HG03575 (cell line): ENCODE results near the gene CYSTM1.

Source experiments
- ATAC-seq: cut with Tn5 transposase; IDR thresholded peaks from one replicate; pipeline ENCODE4 v1.9.1; 2021; ENCODE audit not compliant: unreplicated experiment, insufficient number of reproducible peaks, low FRiP score; ENCODE audit errors: extremely low read depth

Gene CYSTM1

DNA sequence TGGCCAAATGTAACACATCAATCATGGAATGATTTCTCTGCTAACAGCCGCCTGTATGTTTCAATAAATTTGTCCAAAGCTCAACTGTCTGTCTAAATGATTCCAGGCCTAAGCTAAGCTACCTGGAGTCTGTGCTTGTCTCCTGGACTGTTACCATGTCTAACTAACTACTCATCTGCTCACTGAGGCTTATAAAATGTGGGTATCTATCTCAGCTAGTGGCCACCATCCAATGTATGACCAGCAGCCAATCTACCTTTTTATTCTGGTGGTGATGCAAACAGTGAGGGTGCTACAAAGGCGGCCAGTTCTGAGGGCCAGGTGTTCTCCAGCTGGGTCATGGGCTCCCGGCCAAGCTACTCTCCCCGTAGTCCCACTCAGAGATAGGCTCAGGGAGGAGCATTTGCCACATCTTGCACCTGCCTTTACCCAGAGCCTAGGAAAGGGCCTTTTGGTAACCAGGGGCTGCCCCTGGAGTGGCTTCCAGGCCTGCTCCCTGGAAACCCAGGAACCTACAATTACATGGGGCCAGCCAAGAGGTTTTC is 68.8 kb downstream of the CYSTM1 start:
- no peak for ATAC-seq

DNA sequence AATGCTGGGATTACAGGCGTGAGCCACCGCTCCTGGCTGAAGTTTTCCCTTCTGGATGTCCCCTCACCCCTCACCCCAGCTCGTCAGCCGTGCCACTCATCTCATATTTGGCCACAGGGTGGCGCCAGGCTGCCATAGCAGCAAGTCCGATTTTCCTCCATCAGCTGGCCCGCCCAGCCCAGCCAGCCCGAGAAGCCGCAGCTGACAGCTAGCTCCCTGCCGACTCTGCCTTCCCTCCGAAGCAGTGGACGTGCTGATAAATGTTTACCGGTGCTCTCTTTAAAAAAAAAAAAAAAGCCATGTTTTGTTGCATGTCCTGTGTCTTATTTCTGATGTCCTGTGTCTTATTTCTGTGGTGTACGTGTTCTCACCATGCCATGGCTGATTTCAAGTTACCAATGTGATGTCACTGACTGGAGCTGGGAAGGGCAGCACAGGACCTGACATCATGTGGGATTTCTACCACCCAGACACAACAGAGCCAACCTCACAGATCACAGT is 69.6 kb downstream of the CYSTM1 start:
- no peak for ATAC-seq

DNA sequence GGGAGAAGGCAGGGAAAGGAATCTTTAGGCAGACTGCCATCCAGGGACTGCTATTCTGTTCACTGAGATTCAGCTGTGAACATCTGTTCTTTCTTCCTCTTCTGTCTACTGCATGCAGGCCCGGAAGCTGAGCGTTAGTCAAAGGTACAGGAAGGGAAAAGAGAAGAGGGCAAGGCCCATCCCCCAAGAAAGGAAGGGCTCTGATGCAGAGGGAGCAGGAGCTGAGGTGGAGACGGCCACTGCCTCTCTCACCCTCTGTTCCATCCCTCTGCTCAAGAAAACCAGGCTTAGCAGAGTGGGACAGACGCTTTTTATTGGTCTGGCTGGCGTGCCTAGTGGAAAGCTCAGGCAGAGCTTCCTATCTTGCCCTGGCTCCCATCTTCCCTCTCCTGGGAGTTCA is 70.4 kb downstream of the CYSTM1 start:
- no peak for ATAC-seq

DNA sequence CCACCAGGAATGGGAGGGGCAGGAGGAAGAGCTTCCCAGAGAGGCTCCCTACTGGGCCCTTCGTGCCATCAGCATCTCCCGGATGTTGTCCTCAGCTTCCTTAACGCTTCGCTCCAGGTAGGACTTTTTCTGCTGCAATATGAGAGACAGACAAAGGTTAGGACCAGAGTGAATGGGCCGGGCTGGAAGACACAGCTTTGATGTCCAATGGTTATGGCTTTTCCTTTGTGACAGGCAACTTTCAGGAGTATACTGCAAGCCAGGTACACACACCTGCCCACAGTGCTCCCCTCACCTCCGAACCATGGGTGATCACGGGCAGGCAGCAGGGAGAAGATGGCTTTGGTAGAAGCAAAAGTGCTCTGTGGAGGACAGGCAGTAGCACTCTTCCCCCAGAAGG is 70.9 kb downstream of the CYSTM1 start:
- no peak for ATAC-seq

DNA sequence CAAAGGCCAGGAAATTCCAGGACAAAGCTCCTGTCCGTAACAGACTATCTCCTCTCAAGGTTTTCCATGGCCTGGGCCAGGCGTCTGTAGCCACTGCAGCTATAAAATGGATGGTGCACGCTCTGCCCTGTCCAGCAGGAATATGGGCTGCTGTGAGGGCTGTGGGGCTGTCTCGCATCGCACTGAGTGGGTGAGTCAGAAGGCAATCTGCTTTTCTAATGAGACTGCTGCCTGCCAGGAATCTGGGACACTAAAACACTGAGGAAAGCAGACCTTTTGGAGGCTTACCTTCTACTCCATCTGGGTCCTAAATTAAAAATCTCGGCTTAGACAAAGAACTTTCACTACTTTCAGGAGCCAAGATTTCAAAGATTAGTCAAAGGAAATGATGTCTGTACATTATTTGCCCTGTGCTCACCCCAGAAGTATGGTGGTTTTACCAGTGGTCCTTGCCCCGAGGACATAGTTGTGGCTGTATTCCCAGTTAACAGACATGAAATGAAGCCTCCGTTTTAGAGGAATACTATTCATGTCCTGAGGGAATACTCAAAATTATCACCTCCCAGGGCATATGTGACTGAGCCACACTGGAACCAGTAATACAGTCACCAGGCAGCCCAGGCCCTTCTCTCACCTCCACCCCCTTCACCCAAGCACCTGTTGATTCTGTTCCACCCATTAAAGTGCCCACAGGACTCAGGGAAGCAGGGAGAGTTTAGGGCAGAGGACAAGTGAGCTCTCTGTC is 71.6 kb downstream of the CYSTM1 start:
- ATAC-seq = no peak

DNA sequence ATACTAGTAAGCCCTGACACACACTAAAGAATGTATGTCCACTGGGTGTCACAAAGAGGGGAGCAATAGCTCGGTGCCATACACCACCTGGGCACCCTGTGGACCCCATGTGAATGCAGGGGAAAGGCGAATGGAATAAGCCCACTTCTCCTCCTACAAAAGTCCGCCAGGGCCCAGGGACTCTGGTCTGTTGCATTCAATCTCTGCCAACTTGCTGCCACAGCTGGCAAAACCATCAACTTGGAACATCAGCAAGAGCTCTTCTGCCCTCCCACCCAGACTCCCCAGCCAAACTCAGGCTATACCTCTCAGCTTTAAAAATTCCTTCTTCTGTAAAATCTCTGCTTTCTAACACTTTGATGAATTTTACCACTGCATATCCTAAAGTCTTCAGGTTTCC is 73.4 kb downstream of the CYSTM1 start:
- no peak for ATAC-seq

DNA sequence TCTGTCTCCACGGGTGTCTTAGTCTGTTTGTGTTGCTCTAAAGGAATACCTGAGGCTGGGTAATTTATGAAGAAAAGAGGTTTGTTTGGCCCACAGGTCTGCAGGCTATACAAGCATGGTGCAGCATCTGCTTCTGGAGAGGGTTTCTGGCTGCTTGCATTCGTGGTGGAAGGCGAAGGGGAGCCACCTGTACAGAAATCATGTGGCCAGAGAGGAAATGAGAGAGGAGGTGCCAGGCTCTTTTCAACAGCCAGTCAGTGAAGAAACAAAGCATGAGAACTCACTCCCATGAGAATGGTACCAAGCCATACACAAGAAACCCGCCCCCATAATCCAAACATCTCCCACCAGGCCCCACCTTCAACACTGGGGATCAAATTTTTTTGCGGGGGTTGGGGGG is 74.5 kb downstream of the CYSTM1 start:
- no peak for ATAC-seq

DNA sequence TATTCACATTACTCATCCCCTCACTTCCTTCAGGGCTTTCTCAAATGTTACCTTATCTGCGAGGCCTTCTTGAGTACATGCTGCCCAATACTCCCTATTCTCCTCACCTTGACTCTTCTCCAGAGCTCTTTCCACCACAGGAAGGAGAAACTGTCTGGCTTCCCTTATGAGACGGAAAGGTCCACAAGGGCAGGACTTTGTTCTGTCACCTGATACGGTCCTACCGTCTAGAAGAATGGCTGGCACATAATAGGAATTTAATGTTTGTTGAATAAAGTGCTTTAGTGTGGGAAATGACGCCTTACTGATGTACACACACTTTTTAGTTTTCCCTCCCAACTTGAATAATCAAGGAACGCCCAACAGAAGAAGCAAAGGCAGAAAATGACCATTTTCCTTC is 75.4 kb downstream of the CYSTM1 start:
- no peak for ATAC-seq

DNA sequence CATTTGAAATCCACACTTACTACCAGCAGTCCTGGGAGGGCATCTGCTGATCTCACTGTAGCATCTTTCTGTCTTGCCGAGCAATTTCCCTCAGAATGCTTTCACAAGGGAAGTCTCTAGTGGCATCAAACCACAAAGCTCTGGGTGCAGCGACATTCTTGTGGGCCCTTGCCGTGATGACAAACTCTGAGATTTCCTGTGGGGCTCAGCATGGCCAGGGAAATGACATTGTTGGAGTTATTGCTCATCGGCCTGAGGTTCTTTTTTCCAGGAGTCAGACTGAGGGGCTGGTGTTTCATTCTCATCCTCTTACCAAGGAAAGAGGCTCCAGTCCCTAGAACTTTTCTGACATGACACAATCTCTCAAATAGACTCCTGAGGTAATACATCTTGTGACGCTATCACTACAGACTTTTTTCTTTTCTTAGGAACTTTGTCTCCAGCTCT is 76.6 kb downstream of the CYSTM1 start:
- ATAC-seq = no peak

DNA sequence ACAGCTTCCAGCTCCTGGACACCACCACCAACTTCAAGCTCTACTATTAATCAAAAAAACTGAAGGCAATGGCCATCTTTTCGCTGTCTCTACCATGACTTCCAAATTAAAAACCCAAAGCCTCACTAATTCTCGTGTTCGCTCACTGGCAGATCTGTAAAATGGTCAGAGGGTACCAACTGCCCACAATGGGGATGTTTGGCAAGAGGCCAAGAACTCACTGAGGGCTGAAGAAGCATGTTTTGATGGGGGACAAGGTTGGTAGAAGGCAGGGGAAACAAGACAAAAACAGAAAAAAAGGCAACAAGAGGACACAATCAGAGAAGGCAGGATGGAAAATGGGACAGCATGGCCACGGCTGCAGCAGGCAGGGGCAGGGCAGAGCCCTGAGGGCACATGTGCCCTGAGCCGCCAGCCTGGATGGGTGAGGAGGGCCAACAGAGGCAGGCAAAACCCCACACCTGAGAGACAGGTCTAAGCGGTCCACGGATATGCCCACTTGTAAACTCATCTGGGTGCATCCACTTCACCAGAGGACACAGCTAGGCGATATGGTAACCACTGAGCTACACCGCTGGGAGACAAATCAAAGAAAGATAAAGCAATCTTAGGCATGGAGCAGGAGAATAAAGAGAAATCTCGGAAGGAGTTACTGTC is 77.6 kb downstream of the CYSTM1 start:
- ATAC-seq = no peak

DNA sequence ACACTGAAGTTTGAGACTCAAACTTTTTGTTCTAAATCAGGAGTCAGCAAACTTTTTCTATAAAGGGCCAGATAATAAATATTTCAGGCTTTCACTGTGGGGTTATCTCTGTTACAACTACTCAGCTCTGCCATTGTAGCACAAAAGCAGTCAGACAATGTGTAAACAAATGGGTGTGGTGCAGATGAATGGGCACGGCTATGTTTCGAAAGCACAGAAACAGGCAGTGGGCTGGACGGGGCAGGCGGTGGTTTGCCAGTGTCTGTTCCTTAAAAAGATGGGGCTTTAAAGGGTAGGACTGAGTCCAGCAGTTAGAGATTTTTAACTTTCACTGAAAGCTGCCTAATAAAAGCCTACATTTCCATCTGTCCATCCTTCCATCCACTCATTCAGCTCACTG is 79.0 kb downstream of the CYSTM1 start:
- no peak for ATAC-seq

DNA sequence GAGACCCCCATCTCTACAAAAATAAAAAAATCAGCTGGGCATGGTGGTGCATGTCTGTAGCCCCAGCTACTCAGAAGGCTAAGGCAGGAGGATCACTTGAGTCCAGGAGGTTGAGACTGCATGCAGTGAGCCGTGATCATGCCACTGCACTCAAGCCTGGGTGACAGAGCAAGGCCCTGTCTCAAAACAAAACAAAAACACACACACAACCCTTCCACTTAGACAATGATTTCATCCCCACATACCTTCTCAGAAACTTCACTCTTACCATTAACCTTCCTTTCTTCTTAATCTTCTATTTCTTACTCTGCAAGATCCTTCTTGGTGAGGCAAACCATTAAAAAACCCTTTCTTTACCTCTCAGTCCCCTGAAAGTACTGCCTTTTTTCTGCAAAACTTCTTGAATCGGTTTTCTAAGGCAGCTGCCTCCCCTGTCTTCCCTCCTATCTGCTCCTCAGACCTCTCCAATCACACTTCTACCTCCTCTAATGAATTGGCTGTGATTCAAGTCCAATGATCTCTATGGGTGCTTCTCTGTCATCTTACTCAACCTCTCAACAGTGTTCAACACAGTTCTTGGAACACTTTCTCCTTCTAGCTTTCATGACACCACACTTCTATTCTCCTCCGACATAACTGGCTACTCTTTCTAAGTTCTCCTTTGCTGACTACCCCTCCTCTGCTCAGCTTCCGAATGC is 80.6 kb downstream of the CYSTM1 start:
- no peak for ATAC-seq

DNA sequence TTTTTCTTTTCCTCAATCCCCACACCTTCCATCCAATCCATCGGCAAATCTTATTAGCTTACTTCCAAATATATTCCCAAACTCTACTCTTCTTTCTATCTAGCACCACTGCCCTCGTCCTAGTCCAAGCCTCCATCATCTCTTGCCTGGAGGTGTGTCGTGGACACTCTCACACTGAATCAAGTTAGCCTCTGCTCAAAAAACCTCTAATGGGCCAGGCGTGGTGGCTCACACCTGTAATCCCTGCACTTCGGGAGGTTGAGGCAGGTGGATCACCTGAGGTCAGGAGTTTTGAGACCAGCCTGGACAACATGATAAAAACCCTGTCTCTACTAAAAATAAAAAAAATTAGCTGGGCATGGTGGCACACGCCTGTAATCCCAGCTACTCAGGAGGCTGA is 81.7 kb downstream of the CYSTM1 start:
- ATAC-seq = no peak

DNA sequence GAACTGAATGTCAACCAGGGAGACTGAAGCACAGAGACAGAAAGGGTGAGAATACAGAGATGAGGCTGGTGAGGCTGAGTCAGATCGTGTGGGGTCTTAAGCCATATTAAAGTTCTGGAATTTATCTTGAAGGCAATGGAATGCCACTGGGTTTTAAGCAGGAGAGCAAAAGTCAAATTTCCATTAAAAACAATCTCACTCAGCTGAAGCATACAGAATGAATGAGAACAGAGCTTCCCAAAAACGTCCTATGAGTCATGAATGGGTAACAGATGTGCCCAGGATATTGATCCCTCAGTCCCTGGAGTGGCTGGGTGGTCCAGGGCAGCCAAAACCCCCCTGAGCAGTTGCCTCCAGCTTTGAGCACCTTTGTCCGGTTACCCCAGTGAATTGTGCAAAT is 83.0 kb downstream of the CYSTM1 start:
- no peak for ATAC-seq

DNA sequence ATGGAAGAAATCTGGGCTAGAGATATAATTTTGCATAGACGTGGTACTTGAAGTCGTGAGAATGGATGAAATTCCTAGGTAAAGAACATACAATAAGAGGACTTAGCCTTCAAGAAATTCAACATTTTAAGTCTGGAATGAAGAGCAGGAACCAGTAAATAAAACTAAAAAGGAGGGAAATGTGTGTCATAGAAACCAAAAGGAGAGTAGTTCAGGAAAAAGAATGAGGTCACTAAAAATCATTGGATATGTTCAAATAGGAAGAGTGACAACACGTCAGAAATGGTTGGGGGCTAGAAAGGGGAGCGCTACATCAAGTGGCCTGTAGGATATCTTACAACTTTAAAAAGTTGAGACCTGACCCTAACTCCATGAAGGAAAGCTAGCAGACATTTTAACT is 83.9 kb downstream of the CYSTM1 start:
- no peak for ATAC-seq

DNA sequence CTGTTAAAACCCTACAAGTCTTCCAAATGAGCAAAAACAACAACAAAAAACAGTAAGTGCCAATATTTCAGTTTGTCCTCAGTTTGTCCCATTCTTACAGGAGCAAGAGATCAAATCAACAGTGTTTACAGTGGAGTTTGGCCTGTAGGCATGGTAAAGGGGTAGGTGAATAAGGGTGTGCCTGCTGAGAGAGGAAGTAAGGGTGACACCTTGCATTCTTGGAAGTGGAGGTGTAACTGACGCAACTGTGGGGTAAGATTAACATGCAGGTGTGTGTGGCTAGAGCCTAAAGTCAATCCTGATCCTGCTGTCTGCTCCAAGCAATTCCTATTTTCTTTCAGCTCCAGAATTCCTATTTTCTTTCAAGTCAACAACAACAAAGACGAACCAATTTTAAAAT is 84.5 kb downstream of the CYSTM1 start:
- ATAC-seq = no peak

DNA sequence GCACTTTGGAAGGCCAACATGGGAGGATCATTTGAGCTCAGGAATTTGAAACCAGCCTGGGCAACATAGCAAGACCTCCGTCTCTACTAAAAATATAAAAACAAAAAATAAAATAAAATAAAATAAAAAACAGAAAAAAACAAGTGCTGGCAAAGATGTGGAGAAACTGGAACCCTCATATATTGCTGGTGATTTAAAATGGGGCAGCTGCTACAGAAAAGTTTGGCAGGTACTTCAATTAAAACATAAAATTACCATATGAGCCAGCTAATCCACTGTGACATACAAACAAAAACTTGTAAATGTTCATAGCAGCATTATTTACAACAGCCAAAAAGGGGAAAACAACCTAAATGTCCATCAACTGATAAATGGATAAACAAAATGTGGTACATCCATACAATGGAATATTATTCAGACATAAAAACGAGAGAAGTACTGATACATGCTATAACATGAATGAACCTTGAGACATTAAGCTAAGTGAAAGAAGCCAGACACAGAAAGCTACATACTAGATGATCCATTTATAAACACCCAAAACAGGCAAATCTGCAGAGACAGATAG is 85.2 kb downstream of the CYSTM1 start:
- ATAC-seq = no peak

DNA sequence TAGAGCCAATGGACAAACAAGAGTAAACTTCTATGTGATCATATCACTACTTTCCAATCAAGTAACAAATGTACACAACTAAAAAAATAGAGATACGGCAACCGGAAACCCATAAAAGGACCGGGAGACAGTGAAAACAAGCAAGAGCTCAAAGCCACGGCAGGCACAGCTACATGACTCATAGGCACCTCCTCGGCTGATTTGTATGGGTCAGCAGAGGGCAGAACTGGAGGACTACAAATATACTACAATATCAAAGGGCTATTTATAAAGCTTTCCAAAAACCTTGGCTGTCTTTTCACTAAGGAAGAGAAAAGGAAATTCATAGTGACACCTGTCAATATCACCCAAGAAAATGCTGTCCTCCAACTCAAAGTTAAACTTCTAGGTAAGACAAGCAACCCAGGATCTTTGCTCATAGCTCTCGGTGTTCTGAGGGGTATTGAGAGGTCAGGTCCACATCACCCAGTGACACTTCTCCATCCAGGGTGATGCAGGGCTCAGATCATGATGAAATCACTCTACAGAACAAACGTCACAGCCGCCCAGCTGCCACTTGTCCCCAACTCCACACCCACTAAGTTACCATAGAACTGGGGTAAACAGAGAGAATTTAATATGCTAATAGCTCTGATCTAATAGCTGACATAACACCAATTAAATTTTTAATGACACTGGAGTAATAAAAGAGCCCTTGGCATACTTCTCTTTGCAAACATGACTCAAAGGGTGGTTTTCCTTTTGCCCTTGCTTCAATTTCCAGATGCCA is 86.6 kb downstream of the CYSTM1 start:
- no peak for ATAC-seq

DNA sequence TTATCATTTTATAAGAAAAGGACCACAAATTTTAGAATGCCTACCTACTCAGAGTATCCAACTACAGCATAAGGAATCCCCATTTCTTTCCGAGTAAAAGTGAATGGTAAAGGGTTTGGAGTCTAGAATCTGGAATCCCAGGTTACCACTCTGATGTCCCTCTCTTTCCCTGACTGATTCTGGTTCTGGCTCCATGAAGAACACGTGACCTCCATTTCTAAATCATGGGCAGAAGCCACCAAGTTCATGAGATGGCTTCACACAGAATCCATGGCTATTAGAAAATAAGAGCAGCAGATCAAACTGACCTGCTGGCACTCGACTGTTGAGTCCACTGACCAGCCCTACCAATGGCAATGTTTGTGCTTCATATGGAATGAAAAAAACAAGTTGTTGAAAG is 87.2 kb downstream of the CYSTM1 start:
- no peak for ATAC-seq
